Measurements from ENCODE around the gene NOS1. TPM values are rescaled to one million over a fixed set of nuclear protein-coding genes. Genes with fewer than 3 reads are reported as not detected.

The NOS1 gene
- total and polyA plus RNA-seq, 2 donors (not counting 3 experiments of a cell fraction or from before 2014, with no cell fraction given) = not detected

- Histone ChIP-seq H3K79me2 (ENCODE audit: control insufficient read depth, insufficient read depth, low read length) (no peaks in the 10 kb centered on the region), H3K4me3 (replicated peaks in 1 of 3; ENCODE audit: insufficient read depth in 1 of 3, low read depth in 1 of 3, low read length in 3 of 3) (no peak overlapping the region), H2AFZ (ENCODE audit: low read depth, low read length) (no peak overlapping the region), H3K9ac (replicated peaks; ENCODE audit: extremely low read depth, insufficient read depth, low read length) (no peak overlapping the region), H3K27me3 (ENCODE audit: control insufficient read depth in 2 of 2, insufficient read depth in 2 of 2, low read length in 2 of 2) (no peaks in the 10 kb centered on the region), H4K20me1 (replicated peaks; ENCODE audit: control insufficient read depth, extremely low read depth, insufficient read depth, low read length) (no peaks in the 10 kb centered on the region), H3K4me2 (ENCODE audit: insufficient read depth, low read length) (no peak overlapping the region), H3K27ac (ENCODE audit: insufficient read depth, low read depth, low read length) (no peak overlapping the region), H3K9me1 (replicated peaks; ENCODE audit: control insufficient read depth, extremely low read depth, insufficient read depth, low read length) (no peaks in the 10 kb centered on the region), H3K9me3 (replicated peaks; ENCODE audit: control insufficient read depth, insufficient read depth, low read length) (no peaks in the 10 kb centered on the region), H3K36me3 (ENCODE audit: control insufficient read depth in 2 of 2, extremely low read depth in 1 of 2, insufficient read depth in 2 of 2, low read length in 2 of 2) (no peaks in the 10 kb centered on the region), H3K4me1 (ENCODE audit: control insufficient read depth, extremely low read depth, insufficient read depth, low read length) (no peaks in the 10 kb centered on the region)
- TF ChIP-seq FOS (IDR thresholded peaks at IDR 0.05; ENCODE audit: borderline replicate concordance, insufficient read depth, low read length) (no peak), POLR2A (IDR thresholded peaks at IDR 0.05; ENCODE audit: low read depth, low read length) (no peak), EZH2 (IDR thresholded peaks at IDR 0.05; ENCODE audit: borderline replicate concordance, low read depth, low read length, severe bottlenecking) (no peak), MAX (IDR thresholded peaks at IDR 0.05; ENCODE audit: insufficient read depth, insufficient read length) (no peak), GATA2 (IDR thresholded peaks at IDR 0.05; ENCODE audit: insufficient read depth, insufficient read length, low read depth, low read length) (no peak), CTCF (IDR thresholded peaks at IDR 0.05; ENCODE audit: extremely low read depth in 1 of 2, insufficient read depth in 1 of 2, low read depth in 1 of 2, low read length in 2 of 2) (no peak), MYC (IDR thresholded peaks at IDR 0.05; ENCODE audit: low read depth, low read length) (no peak), POLR2AphosphoS5 (IDR thresholded peaks at IDR 0.05; ENCODE audit: insufficient read depth, low read depth, low read length) (no peak), JUN (IDR thresholded peaks at IDR 0.05; ENCODE audit: borderline replicate concordance, insufficient read depth, insufficient read length, low read depth) (no peak)
- BruUV-seq (replicated peaks) = no TSS peak
- FAIRE-seq = no peak
- intact Hi-C loops (cut with micrococcal nuclease) = no loop called here
- ChIA-PET CTCF (interaction anchor here (1.1 to 2.0 kb wide), 3 partner anchors 8 to 629 kb away, joined by 4 to 14 read pairs (median 11); no protein-coding TSS in a partner anchor), POLR2A (no interaction called here)
- DNase-seq (ENCODE audit: low read depth, low spot score) = no peak
- dilution Hi-C loops (cut with MboI; ENCODE audit: extremely low pct_ligation_motif_present, low sequenced_read_pairs) = no loop called here
These were observed 133.2 kb downstream of the NOS1 start for GRCh38 chr12:117228239-117228638.

Data from endothelial cell of umbilical vein (primary cell).